SK-N-SH (cell line): ENCODE results near the gene PRR15. TPM values are rescaled to one million over a fixed set of nuclear protein-coding genes. Genes with fewer than 3 reads are reported as not detected.

ENCODE experiments used
- CTCF ChIA-PET: fragments of 300-600, 350-600 bp; formaldehyde crosslinking; extraction: SDS; loops from one replicate; lab custom pipeline; 2021; lab: Yijun Ruan, JAX
- POLR2A ChIA-PET: fragments of 350-600 bp; sonication (Branson Sonifier 250); formaldehyde crosslinking; extraction: SDS; loops from one replicate; lab custom pipeline; 2020; ENCODE audit warnings: antibody characterized with exemption, inconsistent platforms; lab: Yijun Ruan, JAX
- DNase-seq: peaks from one replicate; pipeline ENCODE4 v3.0.0; 2012
- H2AFZ ChIP-seq: fragments of 200-600 bp; sonication (generic); 2 replicates; pipeline ENCODE4 v1.8.1; 2016; ENCODE audit warnings: antibody characterized with exemption, mild to moderate bottlenecking, low read depth
- H3F3A ChIP-seq: fragments of 200-600 bp; sonication (generic); replicated peaks from 2 replicates; pipeline ENCODE3; 2016; ENCODE audit warnings: antibody characterized with exemption, mild to moderate bottlenecking; ENCODE audit not compliant: insufficient read depth
- H3K27ac ChIP-seq, 2 experiments: fragments of 200-500 bp in 1 of 2; fragments of 200-600 bp in 1 of 2; sonication (Bioruptor generic) in 1 of 2; sonication (generic), shearing (Covaris generic) in 1 of 2; 2 replicates each; pipeline versions ENCODE4 v1.5.1 to v1.6.1; 2014 to 2016; ENCODE audit warnings: low read depth in 2 of 2, inconsistent platforms in 1 of 2, low read length in 1 of 2, mild to moderate bottlenecking in 1 of 2, mixed read lengths in 1 of 2
- H3K27me3 ChIP-seq: fragments of 200-600 bp; sonication (generic), shearing (Covaris generic); 2 replicates; pipeline ENCODE4 v1.6.1; 2016; ENCODE audit warnings: mixed run types; ENCODE audit not compliant: insufficient read depth
- H3K36me3 ChIP-seq, 2 experiments: fragments of 200-500 bp in 1 of 2; fragments of 200-600 bp in 1 of 2; sonication (Bioruptor generic) in 1 of 2; sonication (generic) in 1 of 2; replicated peaks in 1 of 2; 2 replicates each; pipeline versions ENCODE3 to v1.5.1; 2014 to 2016; ENCODE audit warnings: low read length in 1 of 2, mild to moderate bottlenecking in 1 of 2; ENCODE audit not compliant: insufficient read depth in 2 of 2, control insufficient read depth in 1 of 2
- H3K4me1 ChIP-seq, 2 experiments: fragments of 200-500 bp in 1 of 2; fragments of 200-600 bp in 1 of 2; sonication (Bioruptor generic) in 1 of 2; sonication (generic), shearing (Covaris generic) in 1 of 2; 2 replicates each; pipeline versions ENCODE4 v1.5.1 to v1.6.1; 2014 to 2016; ENCODE audit warnings: low read depth in 1 of 2, low read length in 1 of 2, mixed run types in 1 of 2; ENCODE audit not compliant: insufficient read depth in 2 of 2, control insufficient read depth in 1 of 2
- H3K4me2 ChIP-seq: fragments of 200-600 bp; sonication (generic), shearing (Covaris generic); 2 replicates; pipeline ENCODE4 v1.6.1; 2017; ENCODE audit warnings: mixed run types
- H3K4me3 ChIP-seq, 2 experiments: fragments of 200-500 bp in 1 of 2; fragments of 200-600 bp in 1 of 2; sonication (Bioruptor generic) in 1 of 2; sonication (generic), shearing (Covaris generic) in 1 of 2; 2 replicates each; pipeline versions ENCODE4 v1.5.1 to v1.8.1; 2014 to 2016; ENCODE audit warnings: low read depth in 2 of 2, inconsistent platforms in 1 of 2, low read length in 1 of 2, mild to moderate bottlenecking in 1 of 2, mixed read lengths in 1 of 2, moderate library complexity in 1 of 2
- H3K79me2 ChIP-seq: fragments of 200-600 bp; sonication (generic); 2 replicates; pipeline ENCODE4 v1.8.1; 2017; ENCODE audit warnings: mild to moderate bottlenecking; ENCODE audit not compliant: insufficient read depth
- H3K9ac ChIP-seq: fragments of 200-600 bp; sonication (generic); 2 replicates; pipeline ENCODE4 v1.6.1; 2017; ENCODE audit warnings: mixed run types
- H3K9me2 ChIP-seq: fragments of 200-600 bp; sonication (generic); 2 replicates; pipeline ENCODE4 v1.6.1; 2017; ENCODE audit warnings: mixed run types
- H3K9me3 ChIP-seq: fragments of 200-600 bp; sonication (generic); 2 replicates; pipeline ENCODE4 v1.6.1; 2017; ENCODE audit warnings: mixed run types, mild to moderate bottlenecking, moderate library complexity
- H4K20me1 ChIP-seq: fragments of 200-600 bp; sonication (generic); 2 replicates; pipeline ENCODE4 v1.6.1; 2017; ENCODE audit warnings: mild to moderate bottlenecking, mixed run types; ENCODE audit not compliant: insufficient read depth
- ELF1 ChIP-seq: IDR thresholded peaks from 2 replicates; pipeline ENCODE4 v1.4.0; 2012
- EP300 ChIP-seq, 2 experiments: IDR thresholded peaks; 2 replicates each; pipeline versions ENCODE4 v1.4.0 to v1.6.1; 2012; ENCODE audit warnings: borderline replicate concordance in 1 of 2, low read depth in 1 of 2, low read length in 1 of 2
- EZH2phosphoT487 ChIP-seq: fragments of 200-600 bp; sonication (generic); IDR thresholded peaks from 2 replicates; pipeline ENCODE4 v1.6.1; 2017; ENCODE audit warnings: low read depth, mixed run types, mild to moderate bottlenecking, antibody characterized with exemption, moderate library complexity, borderline replicate concordance
- FOXJ3 ChIP-seq: sonication (generic); formaldehyde crosslinking; IDR thresholded peaks from 2 replicates; pipeline ENCODE4 v1.5.1; 2020; ENCODE audit warnings: mild to moderate bottlenecking, missing genetic modification reagents
- FOXM1 ChIP-seq: IDR thresholded peaks from 2 replicates; pipeline ENCODE4 v1.4.0; 2012; ENCODE audit warnings: low read depth, mild to moderate bottlenecking
- GATA2 ChIP-seq: sonication (generic); formaldehyde crosslinking; IDR thresholded peaks from 2 replicates; pipeline ENCODE4 v1.5.0; 2020; ENCODE audit warnings: mild to moderate bottlenecking, missing genetic modification reagents
- IRF3 ChIP-seq: fragments of 150-350 bp; IDR thresholded peaks from 2 replicates; pipeline ENCODE4 v1.6.1; 2016; ENCODE audit warnings: mild to moderate bottlenecking, low read depth, low read length
- JUND ChIP-seq: IDR thresholded peaks from 2 replicates; pipeline ENCODE4 v1.4.0; 2012
- MEF2A ChIP-seq: IDR thresholded peaks from 2 replicates; pipeline ENCODE4 v1.4.0; 2012; ENCODE audit warnings: low read depth, borderline replicate concordance
- MXI1 ChIP-seq: IDR thresholded peaks from 2 replicates; pipeline ENCODE4 v1.6.1; 2012; ENCODE audit warnings: mild to moderate bottlenecking, low read depth, low read length, improper control_type of control experiment
- NRF1 ChIP-seq: IDR thresholded peaks from 2 replicates; pipeline ENCODE4 v1.6.1; 2012; ENCODE audit warnings: low read depth, mild to moderate bottlenecking, low read length
- PBX3 ChIP-seq: IDR thresholded peaks from 2 replicates; pipeline ENCODE4; 2012
- POLR2AphosphoS5 ChIP-seq: IDR thresholded peaks from 2 replicates; pipeline ENCODE4 v1.6.1; 2012; ENCODE audit warnings: low read depth, low read length
- RAD21 ChIP-seq: IDR thresholded peaks from 2 replicates; pipeline ENCODE4 v1.6.1; 2012; ENCODE audit warnings: mild to moderate bottlenecking, low read length
- RFX5 ChIP-seq: IDR thresholded peaks from 2 replicates; pipeline ENCODE4 v1.6.1; 2012; ENCODE audit warnings: mild to moderate bottlenecking, improper control_type of control experiment, low read length
- RXRA ChIP-seq: IDR thresholded peaks from 2 replicates; pipeline ENCODE4 v1.4.0; 2012; ENCODE audit warnings: low read depth, mild to moderate bottlenecking, borderline replicate concordance
- SIN3A ChIP-seq: IDR thresholded peaks from 2 replicates; pipeline ENCODE4 v1.6.1; 2012; ENCODE audit warnings: low read depth, mild to moderate bottlenecking, low read length, moderate library complexity, borderline replicate concordance
- SMC3 ChIP-seq: IDR thresholded peaks from 2 replicates; pipeline ENCODE4 v1.6.1; 2012; ENCODE audit warnings: low read depth, low read length, improper control_type of control experiment
- TAF1 ChIP-seq: IDR thresholded peaks from 2 replicates; pipeline ENCODE4 v1.6.1; 2012; ENCODE audit warnings: low read depth, mild to moderate bottlenecking, low read length, moderate library complexity, borderline replicate concordance
- TEAD4 ChIP-seq: IDR thresholded peaks from 2 replicates; pipeline ENCODE4 v1.4.0; 2012; ENCODE audit warnings: mild to moderate bottlenecking, borderline replicate concordance; ENCODE audit not compliant: insufficient read depth
- USF1 ChIP-seq: IDR thresholded peaks from 2 replicates; pipeline ENCODE4 v1.4.0; 2012; ENCODE audit warnings: low read depth, borderline replicate concordance
- USF2 ChIP-seq: fragments of 150-350 bp; IDR thresholded peaks from 2 replicates; pipeline ENCODE4 v1.6.1; 2017; ENCODE audit warnings: antibody characterized with exemption, low read length, low read depth, borderline replicate concordance
- YY1 ChIP-seq: IDR thresholded peaks from 2 replicates; pipeline ENCODE4 v1.4.0; 2012; ENCODE audit warnings: low read depth, mild to moderate bottlenecking
- ZBTB33 ChIP-seq: IDR thresholded peaks from 2 replicates; pipeline ENCODE4 v1.4.0; 2012; ENCODE audit warnings: low read depth, borderline replicate concordance
- WGBS: methylation state at CpG from one replicate; pipeline ENCODE4 v1.1.6; 2017; ENCODE audit warnings: low lambda C conversion rate; 5-methylcytosine and 5-hydroxymethylcytosine counted together
- polyA plus RNA-seq, 3 experiments: library from polyadenylated mRNA; depleted of rRNA; stranded (reverse); fragments of >200 nt; gene quantifications; 2 replicates each; pipeline ENCODE4 v1.2.3, GENCODE V29; 2012

PRR15 gene
- polyA plus RNA-seq, 1 of the 3 experiments (the other 2 are of a cell fraction) = 0.49 TPM

GRCh38 chr7:29598137-29598536 is 34.5 kb downstream of the PRR15 start:
- CTCF ChIA-PET = interaction anchor here (2.9 kb wide), 1 partner anchor 9 kb away, joined by 16 read pairs; no protein-coding TSS in a partner anchor
- Histone ChIP-seq H3K79me2 (no peaks in the 10 kb centered on the region), H3K4me1 (no peaks in the 10 kb centered on the region; a peak in 1 of 4 replicates)
- 85% methylated on average over 3 of the region's 3 CpGs for WGBS
- no peak for DNase-seq
- TF ChIP-seq NRF1 (no peak), TAF1 (no peak), EP300 (IDR thresholded peaks at IDR 0.05; ENCODE audit: borderline replicate concordance in 1 of 2, low read depth in 1 of 2, low read length in 1 of 2) (no peak), FOXJ3 (CRISPR knock-in tag) (no peak), RFX5 (no peak), ZBTB33 (no peak), RAD21 (no peak), GATA2 (CRISPR knock-in tag) (no peak), USF1 (no peak), MEF2A (no peak), FOXM1 (no peak), POLR2AphosphoS5 (no peak), EZH2phosphoT487 (no peak), ELF1 (no peak), JUND (no peak), YY1 (no peak), TEAD4 (no peak)
- TF ChIP-seq, all 33 proteins: peak for 0
- no peaks in the 10 kb centered on the region for H3K27me3 ChIP-seq
- no peaks in the 10 kb centered on the region for H4K20me1 ChIP-seq
- H3K36me3 ChIP-seq = no peaks in the 10 kb centered on the region
- no peak overlapping the region for H2AFZ ChIP-seq
- H3K4me2 ChIP-seq = no peak overlapping the region
- H3K4me3 ChIP-seq = no peak overlapping the region
- H3K27ac ChIP-seq = no peak overlapping the region
- POLR2A ChIA-PET = no interaction called here
- no peaks in the 10 kb centered on the region for H3K9me3 ChIP-seq
- no peak overlapping the region for H3K9ac ChIP-seq
- no peaks in the 10 kb centered on the region for H3K9me2 ChIP-seq
- no peaks in the 10 kb centered on the region for H3F3A ChIP-seq

GRCh38 chr7:29598613-29599012 is 35.0 kb downstream of the PRR15 start:
- H2AFZ ChIP-seq = no peak overlapping the region
- no peaks in the 10 kb centered on the region; a peak in 1 of 4 replicates for H3K4me1 ChIP-seq
- H4K20me1 ChIP-seq = no peaks in the 10 kb centered on the region
- H3K4me3 ChIP-seq = no peak overlapping the region
- H3K27ac ChIP-seq = no peak overlapping the region
- 86% methylated on average over 8 of the region's 8 CpGs for WGBS
- H3F3A ChIP-seq = no peaks in the 10 kb centered on the region
- H3K27me3 ChIP-seq = no peaks in the 10 kb centered on the region
- H3K36me3 ChIP-seq = no peaks in the 10 kb centered on the region
- no peak for DNase-seq
- H3K4me2 ChIP-seq = no peak overlapping the region
- H3K9ac ChIP-seq = no peak overlapping the region
- no peaks in the 10 kb centered on the region for H3K9me2 ChIP-seq
- POLR2A ChIA-PET = no interaction called here
- CTCF ChIA-PET = interaction anchor here (2.9 kb wide), 1 partner anchor 10 kb away, joined by 16 read pairs; no protein-coding TSS in a partner anchor
- no peaks in the 10 kb centered on the region for H3K79me2 ChIP-seq
- H3K9me3 ChIP-seq = no peaks in the 10 kb centered on the region
- TF ChIP-seq RFX5 = no peak
- TF ChIP-seq FOXM1 = no peak
- TF ChIP-seq PBX3 = no peak
- TF ChIP-seq RXRA = no peak
- no peak for TF ChIP-seq NRF1
- TF ChIP-seq SIN3A = no peak
- no peak for TF ChIP-seq USF2
- no peak for TF ChIP-seq IRF3
- TF ChIP-seq SMC3 = no peak
- TF ChIP-seq MXI1 = no peak
- TF ChIP-seq EZH2phosphoT487 = no peak
- TF ChIP-seq TAF1 = no peak
- no peak for TF ChIP-seq ELF1
- no peak for TF ChIP-seq GATA2 (CRISPR knock-in tag)
- no peak for TF ChIP-seq JUND
- TF ChIP-seq FOXJ3 (CRISPR knock-in tag) = no peak
